ENCODE results near the gene PTGES3.

PTGES3 gene

DNA sequence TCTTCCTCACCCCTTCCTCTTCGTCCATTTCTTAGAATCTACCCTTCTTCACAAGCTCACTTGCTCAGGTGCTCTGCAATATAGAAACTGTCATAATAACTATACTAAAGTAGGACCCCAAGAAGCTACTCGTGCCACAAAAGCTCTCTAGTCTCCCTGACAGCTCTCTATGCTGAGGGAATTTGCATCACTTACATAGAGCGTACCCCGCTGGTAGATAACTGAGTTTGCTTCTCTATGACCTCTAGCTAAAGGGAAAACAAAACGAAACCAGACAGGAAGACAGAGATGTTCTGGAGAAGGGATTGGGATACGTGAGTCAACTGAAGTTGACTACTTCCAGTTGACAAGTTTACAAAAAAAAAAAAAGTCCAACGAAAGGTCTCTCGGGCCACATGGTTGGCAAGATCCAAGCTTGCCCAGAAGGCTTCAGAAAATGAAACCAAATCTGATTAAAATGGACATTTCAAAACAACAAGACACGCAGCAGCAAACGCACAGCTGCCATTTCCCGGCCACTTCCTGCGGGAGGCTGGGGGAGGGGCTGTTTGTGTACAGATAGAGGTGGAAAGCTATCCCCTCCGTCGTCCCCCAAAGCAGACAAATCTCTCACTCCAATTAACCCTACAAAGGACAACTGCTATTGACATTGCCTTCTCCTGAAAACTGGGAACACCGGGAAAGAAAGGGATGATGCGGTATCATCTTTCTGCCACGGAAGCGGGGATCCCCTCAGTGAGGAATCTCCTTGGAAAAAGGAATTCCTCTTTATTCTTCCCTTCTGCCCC, 59.2 kb downstream of the PTGES3 start:
- ATAC-seq = no peak
- peak; percentile 75 for DNase-seq

- no peak for ATAC-seq
- no peak for DNase-seq
Measured at GRCh38 chr12:56626701-56627100, 61.4 kb downstream of the PTGES3 start.

DNA sequence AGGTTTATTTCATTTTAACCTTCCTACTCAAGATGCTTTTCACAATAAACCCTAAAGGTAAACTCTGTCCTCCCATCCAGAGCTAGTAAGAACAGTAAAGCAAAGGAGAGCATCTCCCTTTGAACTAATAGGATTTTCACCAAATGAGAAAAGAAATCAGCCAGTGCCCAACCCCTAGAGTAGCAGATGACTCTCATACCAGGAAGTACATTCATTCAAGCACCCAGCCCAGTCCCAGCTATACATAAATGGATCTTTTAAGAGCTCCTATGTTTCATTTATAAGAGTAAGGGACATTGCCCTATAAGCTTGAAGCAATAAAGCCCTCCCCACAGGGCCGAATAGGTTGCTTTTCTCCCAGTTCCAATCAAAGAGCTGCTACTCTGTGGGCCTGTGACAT, 65.5 kb downstream of the PTGES3 start:
- ATAC-seq (no peak), DNase-seq (no peak)

- DNase-seq = no peak
- ATAC-seq = no peak
Measured at GRCh38 chr12:56616925-56617324, 71.2 kb downstream of the PTGES3 start.

- ATAC-seq (no peak), DNase-seq (no peak)
Measured at GRCh38 chr12:56616244-56616643, 71.8 kb downstream of the PTGES3 start.

DNA sequence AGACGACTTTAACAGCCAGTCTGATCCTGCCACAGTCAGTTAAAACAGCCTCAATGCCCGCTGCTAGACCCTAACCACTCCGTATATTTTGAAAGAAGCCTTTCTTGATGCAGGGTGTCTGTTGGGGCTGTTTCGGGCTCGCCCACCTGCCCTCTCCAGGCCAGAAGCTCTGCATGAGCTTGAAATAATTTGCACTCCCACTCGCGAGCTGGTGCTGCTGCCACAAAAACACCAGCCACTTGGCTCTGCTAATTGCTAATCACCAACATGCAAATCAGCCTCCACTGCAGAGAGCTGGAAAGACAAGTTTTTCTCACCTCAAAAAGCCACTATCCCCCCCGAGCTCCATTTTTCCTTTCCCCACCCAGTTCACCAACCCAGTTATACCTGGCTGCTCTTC, 73.5 kb downstream of the PTGES3 start:
- ATAC-seq (no peak), DNase-seq (no peak)
